NOMO-1 treated with dmso at 0.1 percent for 144 hours (cell line): Measurements from ENCODE around the gene TMEM176A.

ENCODE experiments used
- DNase-seq: peaks from one replicate; lab custom pipeline; 2025; ENCODE audit not compliant: unreplicated experiment; lab: John Stamatoyannopoulos, UW

The TMEM176A gene

GRCh38 chr7:150787321-150788281 lies 13.0 kb upstream of the TMEM176A start:
- DNase-seq = peak; percentile 66

GRCh38 chr7:150788474-150789269 lies 11.9 kb upstream of the TMEM176A start:
- no peak for DNase-seq

- DNase-seq = no peak
Observed at GRCh38 chr7:150790416-150791075, 10.0 kb upstream of the TMEM176A start.

GRCh38 chr7:150791304-150791703 lies 9.3 kb upstream of the TMEM176A start:
- DNase-seq = no peak

GRCh38 chr7:150791746-150792452 lies 8.7 kb upstream of the TMEM176A start:
- no peak for DNase-seq

- DNase-seq = no peak
Observed at GRCh38 chr7:150793569-150794238, 6.9 kb upstream of the TMEM176A start.

- DNase-seq = no peak
Observed at GRCh38 chr7:150797661-150798060, 2.9 kb upstream of the TMEM176A start.

- no peak for DNase-seq
Observed at GRCh38 chr7:150799156-150799555, 1.4 kb upstream of the TMEM176A start.

GRCh38 chr7:150799741-150800580 lies 608 bp upstream of the TMEM176A start, which contains the start of gene TMEM176B:
TSS of gene TMEM176B (minus strand) at chr7:150800364. CDS start at chr7:150796569, 3,795 bp downstream.
- DNase-seq = no peak

- DNase-seq = no peak
Observed at GRCh38 chr7:150801242-150801945, 825 bp downstream of the TMEM176A start.

- no peak for DNase-seq
Observed at GRCh38 chr7:150801946-150802771, 1.6 kb downstream of the TMEM176A start.

- DNase-seq = no peak
Observed at GRCh38 chr7:150803161-150803860, 2.7 kb downstream of the TMEM176A start.

- no peak for DNase-seq
Observed at GRCh38 chr7:150804802-150805201, 4.2 kb downstream of the TMEM176A start.

GRCh38 chr7:150805864-150806263 lies 5.3 kb downstream of the TMEM176A start:
- no peak for DNase-seq

GRCh38 chr7:150806454-150806853 lies 5.9 kb downstream of the TMEM176A start:
- no peak for DNase-seq

- no peak for DNase-seq
Observed at GRCh38 chr7:150806863-150807262, 6.3 kb downstream of the TMEM176A start.
